ENCODE measurements around the gene ATG3. TPM values are rescaled to one million over a fixed set of nuclear protein-coding genes. Genes with fewer than 3 reads are reported as not detected.

ATG3 gene
- total and polyA plus RNA-seq, 9 of the 15 experiments (the other 6 are each of a cell fraction or from before 2014, with no cell fraction given): 48.7 to 107 (median 64.7) TPM

DNA sequence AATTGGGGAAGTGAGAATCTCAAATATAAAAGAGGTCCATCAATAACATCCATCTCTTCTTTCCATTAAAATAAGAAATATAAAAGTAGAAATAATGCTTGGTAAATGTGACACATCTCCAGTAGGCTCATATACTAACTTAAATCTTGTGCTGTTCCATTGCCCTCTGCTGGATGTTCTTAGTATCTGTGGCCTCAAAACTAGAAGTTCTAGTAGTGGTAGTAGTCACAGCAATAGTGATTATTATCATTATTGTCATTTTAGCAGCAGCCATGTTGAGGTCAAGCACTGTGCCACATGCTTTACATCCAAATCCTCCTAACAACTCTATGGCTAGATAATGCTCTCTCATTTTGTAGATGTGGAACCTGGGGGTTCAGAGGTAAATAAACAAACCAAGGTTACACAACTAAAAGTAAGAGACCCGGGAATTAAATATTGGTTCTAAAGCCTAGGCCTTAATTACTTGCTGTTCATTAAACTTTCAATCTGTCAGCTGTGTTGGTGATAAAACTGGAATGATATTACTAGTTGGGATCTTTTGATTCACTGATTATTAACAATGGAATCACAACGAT is 42.2 kb downstream of the ATG3 start:
- no peaks in the 10 kb centered on the region; the same call in 1 of the 2 replicates for H4K20me1 ChIP-seq (replicated peaks; ENCODE audit: control insufficient read depth, insufficient read depth, low read length)
- no peak overlapping the region for H3K4me2 ChIP-seq (ENCODE audit: insufficient read depth, low read length)
- WGBS (ENCODE audit: insufficient coverage, low coverage, missing lambda C conversion rate): 71% methylated on average over 2 of the region's 2 CpGs
- no peaks in the 10 kb centered on the region for H3K79me2 ChIP-seq (ENCODE audit: control insufficient read depth, insufficient read depth, low read length)
- H3K36me3 ChIP-seq (ENCODE audit: control insufficient read depth, insufficient read depth, low read length): no peaks in the 10 kb centered on the region
- intact Hi-C loops (cut with micrococcal nuclease): loop anchor here (1.0 to 5.0 kb wide), 4 partner anchors 192 to 407 kb away; no protein-coding TSS in a partner anchor
- H3K9ac ChIP-seq (ENCODE audit: insufficient read depth in 1 of 2, low read depth in 2 of 2, low read length in 2 of 2): no peak overlapping the region
- H2AFZ ChIP-seq (ENCODE audit: low read depth, low read length): no peak overlapping the region
- H3K4me3 ChIP-seq: no peak overlapping the region
- FAIRE-seq (peak; percentile 65), DNase-seq (ENCODE audit: extremely low read depth in 1 of 4, low spot score in 3 of 4) (peak; percentile 14 to 41 (median 22)), ATAC-seq (peak; percentile 91)
- BruUV-seq (replicated peaks): no TSS peak
- H3K27me3 ChIP-seq (ENCODE audit: control insufficient read depth in 2 of 2, insufficient read depth in 2 of 2, low read length in 2 of 2): no peaks in the 10 kb centered on the region
- no peak overlapping the region for H3K27ac ChIP-seq (ENCODE audit: extremely low read depth, low read depth, low read length)
- in situ Hi-C loops (cut with MboI): loop anchor here (25.0 kb wide), 2 partner anchors 207 to 407 kb away; no protein-coding TSS in a partner anchor
- H3K4me1 ChIP-seq (replicated peaks in 1 of 2; ENCODE audit: control insufficient read depth in 2 of 2, insufficient read depth in 2 of 2, low read length in 2 of 2): no peaks in the 10 kb centered on the region
- no peaks in the 10 kb centered on the region for H3K9me3 ChIP-seq (replicated peaks; ENCODE audit: control insufficient read depth, insufficient read depth, low read depth, low read length)
- ChIA-PET CTCF (ENCODE audit: low intra/inter-chr PET ratio) (interaction anchor here (0.7 to 1.4 kb wide), 3 partner anchors 227 to 408 kb away, joined by 5 to 7 read pairs (median 6); no protein-coding TSS in a partner anchor), POLR2A (interaction anchor here (1.0 kb wide), 1 partner anchor 200 kb away, joined by 3 read pairs; no protein-coding TSS in a partner anchor)
- H3K9me1 ChIP-seq (ENCODE audit: control insufficient read depth, insufficient read depth, low read length): no peaks in the 10 kb centered on the region
- TF ChIP-seq, protein P1, sequence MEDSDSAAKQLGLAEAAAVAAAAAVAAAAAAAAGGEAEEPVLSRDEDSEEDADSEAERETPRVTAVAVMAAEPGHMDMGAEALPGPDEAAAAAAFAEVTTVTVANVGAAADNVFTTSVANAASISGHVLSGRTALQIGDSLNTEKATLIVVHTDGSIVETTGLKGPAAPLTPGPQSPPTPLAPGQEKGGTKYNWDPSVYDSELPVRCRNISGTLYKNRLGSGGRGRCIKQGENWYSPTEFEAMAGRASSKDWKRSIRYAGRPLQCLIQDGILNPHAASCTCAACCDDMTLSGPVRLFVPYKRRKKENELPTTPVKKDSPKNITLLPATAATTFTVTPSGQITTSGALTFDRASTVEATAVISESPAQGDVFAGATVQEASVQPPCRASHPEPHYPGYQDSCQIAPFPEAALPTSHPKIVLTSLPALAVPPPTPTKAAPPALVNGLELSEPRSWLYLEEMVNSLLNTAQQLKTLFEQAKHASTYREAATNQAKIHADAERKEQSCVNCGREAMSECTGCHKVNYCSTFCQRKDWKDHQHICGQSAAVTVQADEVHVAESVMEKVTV (CRISPR knock-in tag; IDR thresholded peaks at IDR 0.05): peak; percentile 22; the same call in 1 of the 2 replicates
- TF ChIP-seq TCF7L2 (IDR thresholded peaks at IDR 0.05; ENCODE audit: low read depth, low read length) (no peak), ZNF140 (CRISPR knock-in tag; IDR thresholded peaks at IDR 0.05) (no peak), FOS (IDR thresholded peaks at IDR 0.05; ENCODE audit: extremely low read depth, insufficient read length) (no peak), PYGO2 (tag; IDR thresholded peaks at IDR 0.05) (no peak), EP400 (IDR thresholded peaks at IDR 0.05) (no peak)
- TF ChIP-seq, protein P2, sequence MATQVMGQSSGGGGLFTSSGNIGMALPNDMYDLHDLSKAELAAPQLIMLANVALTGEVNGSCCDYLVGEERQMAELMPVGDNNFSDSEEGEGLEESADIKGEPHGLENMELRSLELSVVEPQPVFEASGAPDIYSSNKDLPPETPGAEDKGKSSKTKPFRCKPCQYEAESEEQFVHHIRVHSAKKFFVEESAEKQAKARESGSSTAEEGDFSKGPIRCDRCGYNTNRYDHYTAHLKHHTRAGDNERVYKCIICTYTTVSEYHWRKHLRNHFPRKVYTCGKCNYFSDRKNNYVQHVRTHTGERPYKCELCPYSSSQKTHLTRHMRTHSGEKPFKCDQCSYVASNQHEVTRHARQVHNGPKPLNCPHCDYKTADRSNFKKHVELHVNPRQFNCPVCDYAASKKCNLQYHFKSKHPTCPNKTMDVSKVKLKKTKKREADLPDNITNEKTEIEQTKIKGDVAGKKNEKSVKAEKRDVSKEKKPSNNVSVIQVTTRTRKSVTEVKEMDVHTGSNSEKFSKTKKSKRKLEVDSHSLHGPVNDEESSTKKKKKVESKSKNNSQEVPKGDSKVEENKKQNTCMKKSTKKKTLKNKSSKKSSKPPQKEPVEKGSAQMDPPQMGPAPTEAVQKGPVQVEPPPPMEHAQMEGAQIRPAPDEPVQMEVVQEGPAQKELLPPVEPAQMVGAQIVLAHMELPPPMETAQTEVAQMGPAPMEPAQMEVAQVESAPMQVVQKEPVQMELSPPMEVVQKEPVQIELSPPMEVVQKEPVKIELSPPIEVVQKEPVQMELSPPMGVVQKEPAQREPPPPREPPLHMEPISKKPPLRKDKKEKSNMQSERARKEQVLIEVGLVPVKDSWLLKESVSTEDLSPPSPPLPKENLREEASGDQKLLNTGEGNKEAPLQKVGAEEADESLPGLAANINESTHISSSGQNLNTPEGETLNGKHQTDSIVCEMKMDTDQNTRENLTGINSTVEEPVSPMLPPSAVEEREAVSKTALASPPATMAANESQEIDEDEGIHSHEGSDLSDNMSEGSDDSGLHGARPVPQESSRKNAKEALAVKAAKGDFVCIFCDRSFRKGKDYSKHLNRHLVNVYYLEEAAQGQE (IDR thresholded peaks at IDR 0.05; ENCODE audit: borderline replicate concordance): peak; percentile 59; the same call in 1 of the 2 replicates
- TF ChIP-seq, protein P2 (CRISPR knock-in tag; IDR thresholded peaks at IDR 0.05; ENCODE audit: low read depth): no peak
- TF ChIP-seq, protein P3, sequence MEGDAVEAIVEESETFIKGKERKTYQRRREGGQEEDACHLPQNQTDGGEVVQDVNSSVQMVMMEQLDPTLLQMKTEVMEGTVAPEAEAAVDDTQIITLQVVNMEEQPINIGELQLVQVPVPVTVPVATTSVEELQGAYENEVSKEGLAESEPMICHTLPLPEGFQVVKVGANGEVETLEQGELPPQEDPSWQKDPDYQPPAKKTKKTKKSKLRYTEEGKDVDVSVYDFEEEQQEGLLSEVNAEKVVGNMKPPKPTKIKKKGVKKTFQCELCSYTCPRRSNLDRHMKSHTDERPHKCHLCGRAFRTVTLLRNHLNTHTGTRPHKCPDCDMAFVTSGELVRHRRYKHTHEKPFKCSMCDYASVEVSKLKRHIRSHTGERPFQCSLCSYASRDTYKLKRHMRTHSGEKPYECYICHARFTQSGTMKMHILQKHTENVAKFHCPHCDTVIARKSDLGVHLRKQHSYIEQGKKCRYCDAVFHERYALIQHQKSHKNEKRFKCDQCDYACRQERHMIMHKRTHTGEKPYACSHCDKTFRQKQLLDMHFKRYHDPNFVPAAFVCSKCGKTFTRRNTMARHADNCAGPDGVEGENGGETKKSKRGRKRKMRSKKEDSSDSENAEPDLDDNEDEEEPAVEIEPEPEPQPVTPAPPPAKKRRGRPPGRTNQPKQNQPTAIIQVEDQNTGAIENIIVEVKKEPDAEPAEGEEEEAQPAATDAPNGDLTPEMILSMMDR (IDR thresholded peaks at IDR 0.05 in 2 of 3, conservative IDR thresholded peaks at IDR 0.05 in 1 of 3; ENCODE audit: insufficient read depth in 2 of 3, low read depth in 1 of 3, low read length in 3 of 3): peak; percentile 45 to 66 (median 47); a peak in 4 of 6 replicates
